Activated CD8-positive, alpha-beta T cell treated with anti-CD3 and anti-CD28 coated beads for 36 hours (primary cell): Measurements from ENCODE around the gene DUSP7. TPM values are rescaled to one million over a fixed set of nuclear protein-coding genes. Genes with fewer than 3 reads are reported as not detected.

ENCODE experiments used
- ATAC-seq: fragments of 200-7000 bp; cut with Tn5 transposase; one replicate; pipeline ENCODE4 v1.10.0; 2021; ENCODE audit warnings: mild to moderate bottlenecking, moderate library complexity
- CTCF ChIA-PET: fragments of 350-600 bp; sonication (Branson Sonifier 250); formaldehyde crosslinking; loops from one replicate; lab custom pipeline; 2021; ENCODE audit warnings: antibody characterized with exemption; lab: Charles Lee
- POLR2A ChIA-PET: fragments of 350-600 bp; sonication (Branson Sonifier 250); formaldehyde crosslinking; loops from one replicate; lab custom pipeline; 2021; ENCODE audit warnings: antibody characterized with exemption; lab: Charles Lee
- DNase-seq: peaks from one replicate; pipeline ENCODE4 v3.0.0-alpha.2; 2020
- H3K27ac Mint-ChIP-seq: one replicate; pipeline ENCODE4 v1.8.0; 2021; ENCODE audit warnings: mild to moderate bottlenecking, mixed read lengths
- H3K27me3 Mint-ChIP-seq: one replicate; pipeline ENCODE4 v1.8.0; 2021; ENCODE audit warnings: mixed read lengths
- H3K36me3 Mint-ChIP-seq: one replicate; pipeline ENCODE4 v1.8.0; 2021; ENCODE audit warnings: low read depth, mixed read lengths
- H3K4me1 Mint-ChIP-seq: one replicate; pipeline ENCODE4 v1.8.0; 2021; ENCODE audit warnings: low read depth, mixed read lengths
- H3K4me3 Mint-ChIP-seq: one replicate; pipeline ENCODE4 v1.8.0; 2021; ENCODE audit warnings: mild to moderate bottlenecking, moderate library complexity, mixed read lengths
- H3K9me3 Mint-ChIP-seq: one replicate; pipeline ENCODE4 v1.8.0; 2021; ENCODE audit warnings: mixed read lengths
- intact Hi-C: fragments of 100-400 bp; cut with micrococcal nuclease; formaldehyde crosslinking; loops from one replicate; pipeline ENCODE4 v1.10.0; 2022
- total RNA-seq, 2 experiments: library from RNA; stranded (reverse); gene quantifications; one replicate each; pipeline ENCODE4 v1.2.3, GENCODE V29; 2021
- TF ChIP-seq, protein P1 (sequence below): fragments of 200-600 bp; IDR thresholded peaks from one replicate; pipeline ENCODE4 v1.8.0; 2022; ENCODE audit warnings: antibody characterized with exemption, mild to moderate bottlenecking

Gene DUSP7
- total RNA-seq, 2 experiments from 2014 or later, result 19.6 to 21.6 TPM

GRCh38 chr3:52068055-52068571 is 11.7 kb upstream of the DUSP7 start:
- ChIA-PET CTCF (no interaction called here), POLR2A (interaction anchor here (1.9 kb wide), 1 partner anchor 11 kb away, joined by 5 read pairs; the partner anchor contains the start of gene DUSP7)
- Mint-ChIP-seq H3K9me3 (no peaks in the 10 kb centered on the region), H3K4me3 (no peak overlapping the region), H3K36me3 (no peaks in the 10 kb centered on the region), H3K4me1 (peaks cover 12% of the 10 kb centered on the region), H3K27ac (no peak overlapping the region), H3K27me3 (no peaks in the 10 kb centered on the region)
- TF ChIP-seq, protein P1, sequence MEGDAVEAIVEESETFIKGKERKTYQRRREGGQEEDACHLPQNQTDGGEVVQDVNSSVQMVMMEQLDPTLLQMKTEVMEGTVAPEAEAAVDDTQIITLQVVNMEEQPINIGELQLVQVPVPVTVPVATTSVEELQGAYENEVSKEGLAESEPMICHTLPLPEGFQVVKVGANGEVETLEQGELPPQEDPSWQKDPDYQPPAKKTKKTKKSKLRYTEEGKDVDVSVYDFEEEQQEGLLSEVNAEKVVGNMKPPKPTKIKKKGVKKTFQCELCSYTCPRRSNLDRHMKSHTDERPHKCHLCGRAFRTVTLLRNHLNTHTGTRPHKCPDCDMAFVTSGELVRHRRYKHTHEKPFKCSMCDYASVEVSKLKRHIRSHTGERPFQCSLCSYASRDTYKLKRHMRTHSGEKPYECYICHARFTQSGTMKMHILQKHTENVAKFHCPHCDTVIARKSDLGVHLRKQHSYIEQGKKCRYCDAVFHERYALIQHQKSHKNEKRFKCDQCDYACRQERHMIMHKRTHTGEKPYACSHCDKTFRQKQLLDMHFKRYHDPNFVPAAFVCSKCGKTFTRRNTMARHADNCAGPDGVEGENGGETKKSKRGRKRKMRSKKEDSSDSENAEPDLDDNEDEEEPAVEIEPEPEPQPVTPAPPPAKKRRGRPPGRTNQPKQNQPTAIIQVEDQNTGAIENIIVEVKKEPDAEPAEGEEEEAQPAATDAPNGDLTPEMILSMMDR, result no peak
- DNase-seq, result no peak
- no peak for ATAC-seq
- intact Hi-C loops, result no loop called here

DNA sequence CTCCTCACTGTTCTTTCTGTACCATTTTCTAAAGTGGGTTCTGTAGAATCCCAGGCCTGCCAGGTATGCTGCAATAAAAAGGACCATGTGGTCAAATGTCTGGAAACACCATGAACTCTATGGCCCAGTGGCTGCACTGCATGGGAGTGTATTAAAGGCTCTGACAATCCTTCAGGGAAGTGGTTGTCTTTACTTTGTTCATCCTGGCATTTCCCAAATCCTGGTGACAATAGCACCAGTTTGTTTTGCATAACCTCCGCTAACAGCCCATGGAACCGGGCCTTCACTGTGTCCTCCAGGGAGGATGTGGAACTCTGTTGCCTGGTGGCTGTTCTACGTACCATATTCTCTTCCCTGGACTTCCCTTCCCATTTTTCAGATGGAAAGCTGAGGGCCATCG is 11.2 kb upstream of the DUSP7 start:
- intact Hi-C loops, result no loop called here
- H3K4me1 Mint-ChIP-seq, result peaks cover 12% of the 10 kb centered on the region
- H3K36me3 Mint-ChIP-seq, result no peaks in the 10 kb centered on the region
- ChIA-PET POLR2A (interaction anchor here (1.9 kb wide), 1 partner anchor 11 kb away, joined by 5 read pairs; the partner anchor contains the start of gene DUSP7), CTCF (interaction anchor here (1.4 kb wide), 1 partner anchor 13 kb away, joined by 3 read pairs; no protein-coding TSS in a partner anchor)
- DNase-seq (no peak), ATAC-seq (no peak)
- no peaks in the 10 kb centered on the region for H3K27me3 Mint-ChIP-seq
- no peak overlapping the region for H3K4me3 Mint-ChIP-seq
- no peak overlapping the region for H3K27ac Mint-ChIP-seq
- H3K9me3 Mint-ChIP-seq, result no peaks in the 10 kb centered on the region
- TF ChIP-seq, protein P1, result no peak

DNA sequence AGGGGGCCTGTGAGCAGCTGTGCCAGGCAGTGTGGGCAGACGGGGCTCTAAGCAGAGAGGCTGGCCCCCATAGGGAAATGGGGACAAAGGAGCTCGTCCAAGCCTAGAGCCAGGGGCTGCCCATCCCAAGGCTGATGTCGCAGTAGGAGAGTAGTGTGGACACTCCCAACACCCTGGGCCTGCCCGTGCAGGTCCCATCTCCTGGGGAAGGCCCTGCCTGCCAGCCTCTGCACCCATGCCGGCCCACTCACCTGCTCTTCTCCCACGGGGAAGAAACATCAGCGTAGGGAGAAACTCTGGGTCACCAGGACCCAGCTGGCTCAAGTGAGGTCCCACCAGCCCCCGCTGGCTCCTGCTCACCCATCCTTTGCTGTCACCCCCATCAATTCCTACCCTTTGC is 10.7 kb upstream of the DUSP7 start:
- CTCF ChIA-PET, result interaction anchor here (1.4 kb wide), 1 partner anchor 12 kb away, joined by 3 read pairs; no protein-coding TSS in a partner anchor
- Mint-ChIP-seq H3K27me3 (no peaks in the 10 kb centered on the region), H3K4me1 (peaks cover 8% of the 10 kb centered on the region), H3K36me3 (no peaks in the 10 kb centered on the region), H3K4me3 (no peak overlapping the region), H3K9me3 (no peaks in the 10 kb centered on the region), H3K27ac (no peak overlapping the region)
- intact Hi-C loops, result no loop called here
- no peak for DNase-seq
- POLR2A ChIA-PET, result interaction anchor here (1.9 kb wide), 1 partner anchor 10 kb away, joined by 5 read pairs; the partner anchor contains the start of gene DUSP7
- ATAC-seq, result no peak
- TF ChIP-seq, protein P1, result no peak

- ChIA-PET CTCF (no interaction called here), POLR2A (interaction anchor here (1.0 to 1.5 kb wide), 2 partner anchors 10 to 14 kb away, joined by 3 read pairs; no protein-coding TSS in a partner anchor)
- Mint-ChIP-seq H3K9me3 (no peaks in the 10 kb centered on the region), H3K4me3 (no peak overlapping the region), H3K27ac (no peak overlapping the region), H3K4me1 (no peaks in the 10 kb centered on the region), H3K36me3 (no peaks in the 10 kb centered on the region), H3K27me3 (no peaks in the 10 kb centered on the region)
- TF ChIP-seq, protein P1, result no peak
- ATAC-seq, result no peak
- DNase-seq, result no peak
- intact Hi-C loops, result no loop called here
Observed at GRCh38 chr3:52065264-52065756, 8.9 kb upstream of the DUSP7 start.

DNA sequence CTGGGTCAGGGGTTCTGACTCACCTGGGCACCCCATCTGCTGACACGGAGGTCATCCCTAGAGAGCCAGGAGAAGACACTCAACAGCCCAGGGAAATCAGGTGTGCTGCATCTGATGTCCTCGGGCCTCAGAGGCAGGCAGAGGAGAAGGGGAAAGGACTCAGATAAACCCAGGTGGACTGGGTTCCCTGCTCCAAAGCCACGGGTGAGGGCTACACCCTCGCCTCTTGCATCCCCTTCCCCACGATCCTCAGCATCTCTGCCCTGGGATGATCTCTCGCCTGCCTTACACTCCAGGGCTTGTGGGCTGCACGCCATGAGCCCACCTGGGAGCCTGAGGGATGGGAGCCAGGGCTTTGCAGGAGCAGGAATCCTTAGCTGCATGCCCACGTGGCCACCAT is 8.2 kb upstream of the DUSP7 start:
- TF ChIP-seq, protein P1, result no peak
- no peaks in the 10 kb centered on the region for H3K27me3 Mint-ChIP-seq
- CTCF ChIA-PET, result no interaction called here
- no peak for DNase-seq
- no peaks in the 10 kb centered on the region for H3K36me3 Mint-ChIP-seq
- H3K9me3 Mint-ChIP-seq, result no peaks in the 10 kb centered on the region
- POLR2A ChIA-PET, result interaction anchor here (1.0 to 1.5 kb wide), 2 partner anchors 9 to 13 kb away, joined by 3 read pairs; no protein-coding TSS in a partner anchor
- no peak overlapping the region for H3K4me3 Mint-ChIP-seq
- no peaks in the 10 kb centered on the region for H3K4me1 Mint-ChIP-seq
- intact Hi-C loops, result no loop called here
- H3K27ac Mint-ChIP-seq, result no peak overlapping the region
- no peak for ATAC-seq
